Activated CD4-positive, alpha-beta T cell treated with anti-CD3 and anti-CD28 coated beads, Interleukin-2, Interleukin-4, amounts not matched to agents 100 ng/mL and 50 ng/mL, durations not matched to agents 16 hours and 8 hours (primary cell): ENCODE data around the gene COPS8.

Source experiments
- DNase-seq: peaks from one replicate; pipeline ENCODE4 v3.0.0-alpha.2; 2020; ENCODE audit warnings: low spot score

The COPS8 gene

GRCh38 chr2:237132799-237133198 lies 47.1 kb downstream of the COPS8 start:
- DNase-seq, result peak; percentile 4

GRCh38 chr2:237134321-237135230 lies 48.9 kb downstream of the COPS8 start:
- DNase-seq, result no peak

- DNase-seq, result no peak
Measured at GRCh38 chr2:237136824-237137223, 51.1 kb downstream of the COPS8 start.

- DNase-seq, result no peak
Measured at GRCh38 chr2:237137626-237138323, 52.1 kb downstream of the COPS8 start.

GRCh38 chr2:237139123-237139675 lies 53.5 kb downstream of the COPS8 start:
- DNase-seq, result no peak

- no peak for DNase-seq
Measured at GRCh38 chr2:237140689-237141285, 55.1 kb downstream of the COPS8 start.

GRCh38 chr2:237141571-237142051 lies 55.9 kb downstream of the COPS8 start:
- no peak for DNase-seq

- no peak for DNase-seq
Measured at GRCh38 chr2:237143118-237143517, 57.4 kb downstream of the COPS8 start.

GRCh38 chr2:237143676-237144440 lies 58.2 kb downstream of the COPS8 start:
- DNase-seq, result no peak

- no peak for DNase-seq
Measured at GRCh38 chr2:237144516-237144915, 58.8 kb downstream of the COPS8 start.

- no peak for DNase-seq
Measured at GRCh38 chr2:237147317-237147716, 61.6 kb downstream of the COPS8 start.

- no peak for DNase-seq
Measured at GRCh38 chr2:237148624-237149023, 62.9 kb downstream of the COPS8 start.

- DNase-seq, result no peak
Measured at GRCh38 chr2:237149425-237149824, 63.7 kb downstream of the COPS8 start.
